Endodermal cell (in vitro differentiated cells): Measurements from ENCODE around the gene PSG1. TPM values are rescaled to one million over a fixed set of nuclear protein-coding genes. Genes with fewer than 3 reads are reported as not detected.
"Not testable (repeated sequence)": the region's sequence is repeated elsewhere in the genome, so short reads cannot be mapped to it uniquely, and the experiment has no call there.

Experiments
- DNase-seq: peaks from one replicate; pipeline ENCODE4 v3.0.0-alpha.2; 2017
- H3K27ac ChIP-seq: 2 replicates; pipeline ENCODE4 v1.5.1; 2013; ENCODE audit warnings: mild to moderate bottlenecking, low read depth, low read length, moderate library complexity
- H3K27me3 ChIP-seq: 2 replicates; pipeline ENCODE4 v1.6.1; 2013; ENCODE audit warnings: mild to moderate bottlenecking, low read length, moderate library complexity; ENCODE audit not compliant: insufficient read depth, control insufficient read depth, poor library complexity, severe bottlenecking
- H3K36me3 ChIP-seq: 2 replicates; pipeline ENCODE4 v1.7.0; 2013; ENCODE audit warnings: mild to moderate bottlenecking, low read length, moderate library complexity; ENCODE audit not compliant: control insufficient read depth, insufficient read depth
- H3K4me1 ChIP-seq: one replicate; pipeline ENCODE4 v1.7.0; 2013; ENCODE audit warnings: low read length; ENCODE audit not compliant: control insufficient read depth, insufficient read depth
- H3K4me3 ChIP-seq: 2 replicates; pipeline ENCODE4 v1.5.1; 2013; ENCODE audit warnings: mild to moderate bottlenecking, low read length, moderate library complexity
- H3K9ac ChIP-seq: 2 replicates; pipeline ENCODE4 v1.6.1; 2013; ENCODE audit warnings: mild to moderate bottlenecking, low read length, moderate library complexity; ENCODE audit not compliant: poor library complexity, severe bottlenecking; ENCODE audit errors: extremely low read depth
- H3K9me3 ChIP-seq: 2 replicates; pipeline ENCODE4 v1.6.1; 2013; ENCODE audit warnings: mild to moderate bottlenecking, low read length, moderate library complexity; ENCODE audit not compliant: control insufficient read depth
- H3K27ac Mint-ChIP-seq: 2 replicates; pipeline ENCODE4 v1.8.0; 2020; ENCODE audit warnings: mixed read lengths
- H3K27me3 Mint-ChIP-seq: 2 replicates; pipeline ENCODE4 v1.8.0; 2021; ENCODE audit warnings: mild to moderate bottlenecking, mixed read lengths; ENCODE audit not compliant: insufficient read depth
- H3K36me3 Mint-ChIP-seq: 2 replicates; pipeline ENCODE4 v1.8.0; 2020; ENCODE audit warnings: low read depth, mixed read lengths
- H3K4me1 Mint-ChIP-seq: 2 replicates; pipeline ENCODE4 v1.8.0; 2020; ENCODE audit warnings: mixed read lengths
- H3K4me3 Mint-ChIP-seq: 2 replicates; pipeline ENCODE4 v1.8.0; 2020; ENCODE audit warnings: mild to moderate bottlenecking, moderate library complexity, mixed read lengths
- H3K9me3 Mint-ChIP-seq: 2 replicates; pipeline ENCODE4 v1.8.0; 2020; ENCODE audit warnings: mild to moderate bottlenecking, mixed read lengths
- CTCF ChIP-seq: fragments of 200-600 bp; sonication (generic); conservative IDR thresholded peaks from 2 replicates; pipeline ENCODE4 v1.5.0; 2021; ENCODE audit warnings: antibody characterized with exemption, mild to moderate bottlenecking
- WGBS, 2 experiments: methylation state at CpG; one replicate each; pipeline versions ENCODE4 v1.1.5 to v1.1.7; 2013; ENCODE audit warnings: missing lambda C conversion rate in 2 of 2, mixed read lengths in 1 of 2; ENCODE audit not compliant: insufficient coverage in 1 of 2, insufficient read length in 1 of 2; 5-methylcytosine and 5-hydroxymethylcytosine counted together
- total RNA-seq, 2 donors: library from RNA; stranded (reverse); fragmentation: NEBNext Ultra II Directional in 1 of 2; extraction: Animal tissue kit (Norgen Biotek cat#: 25700) in 1 of 2; gene quantifications; 2 replicates in 1 of 2; 3 replicates in 1 of 2; pipeline ENCODE4 v1.2.1, GENCODE V29; 2021

Gene PSG1
- total RNA-seq, 2 donors from 2014 or later, result not detected

- peaks cover 88% of the 10 kb centered on the region for H3K9me3 Mint-ChIP-seq
Observed at GRCh38 chr19:42831221-42832019, 48.1 kb downstream of the PSG1 start.

GRCh38 chr19:42821306-42821977 lies 58.1 kb downstream of the PSG1 start:
- 90 to 100% methylated on average over 1 to 2 of the region's 9 CpGs for WGBS, 2 experiments
- H3K9me3 ChIP-seq, H3K27ac ChIP-seq, DNase-seq, H3K27me3 ChIP-seq, H3K4me1 Mint-ChIP-seq, H3K27ac Mint-ChIP-seq, H3K4me3 Mint-ChIP-seq, H3K4me1 ChIP-seq, H3K4me3 ChIP-seq, H3K9ac ChIP-seq, H3K36me3 Mint-ChIP-seq, H3K27me3 Mint-ChIP-seq, H3K36me3 ChIP-seq: not testable (repeated sequence)
- H3K9me3 Mint-ChIP-seq, result peaks cover 96% of the 10 kb centered on the region

More at GRCh38 chr19:42831221-42832019, 48.1 kb downstream of the PSG1 start:
- Mint-ChIP-seq H3K36me3 (no peaks in the 10 kb centered on the region), H3K4me1 (no peaks in the 10 kb centered on the region), H3K27me3 (no peaks in the 10 kb centered on the region), H3K4me3 (no peak overlapping the region), H3K27ac (no peak overlapping the region)
- no peak overlapping the region for H3K27ac ChIP-seq
- 74 to 89% methylated on average over 1 of the region's 1 CpG for WGBS, 2 experiments
- H3K36me3 ChIP-seq, result no peaks in the 10 kb centered on the region
- no peak for TF ChIP-seq CTCF
- H3K27me3 ChIP-seq, result no peaks in the 10 kb centered on the region
- peaks cover 4% of the 10 kb centered on the region for H3K4me1 ChIP-seq
- no peak overlapping the region for H3K4me3 ChIP-seq
- no peak for DNase-seq
- no peaks in the 10 kb centered on the region for H3K9me3 ChIP-seq
- no peak overlapping the region for H3K9ac ChIP-seq

GRCh38 chr19:42819960-42820650 lies 59.4 kb downstream of the PSG1 start:
- not testable (repeated sequence) for H3K27ac ChIP-seq, H3K4me3 Mint-ChIP-seq, H3K36me3 Mint-ChIP-seq, H3K4me1 ChIP-seq, H3K27ac Mint-ChIP-seq, H3K4me3 ChIP-seq, H3K4me1 Mint-ChIP-seq, H3K9ac ChIP-seq, H3K36me3 ChIP-seq, H3K9me3 ChIP-seq, DNase-seq, H3K27me3 ChIP-seq, H3K27me3 Mint-ChIP-seq
- peaks cover 91% of the 10 kb centered on the region for H3K9me3 Mint-ChIP-seq
- WGBS, 2 experiments, result 44 to 91% methylated on average over 1 to 4 of the region's 5 CpGs

GRCh38 chr19:42816894-42817293 lies 62.6 kb downstream of the PSG1 start:
- Mint-ChIP-seq H3K9me3 (peaks cover 79% of the 10 kb centered on the region), H3K27ac (no peak overlapping the region), H3K4me1 (no peaks in the 10 kb centered on the region), H3K4me3 (no peak overlapping the region), H3K27me3 (no peaks in the 10 kb centered on the region), H3K36me3 (no peaks in the 10 kb centered on the region)
- no peak overlapping the region for H3K27ac ChIP-seq
- DNase-seq, result no peak
- H3K4me1 ChIP-seq, result no peaks in the 10 kb centered on the region
- H3K36me3 ChIP-seq, result no peaks in the 10 kb centered on the region
- H3K9ac ChIP-seq, result no peak overlapping the region
- H3K27me3 ChIP-seq, result no peaks in the 10 kb centered on the region
- H3K4me3 ChIP-seq, result no peak overlapping the region
- no peak for TF ChIP-seq CTCF
- no peaks in the 10 kb centered on the region for H3K9me3 ChIP-seq
